Fibroblast of villous mesenchyme (primary cell): ENCODE results near the gene FAM89B. TPM values are rescaled to one million over a fixed set of nuclear protein-coding genes. Genes with fewer than 3 reads are reported as not detected.

Source experiments
- DNase-seq: peaks from one replicate; pipeline ENCODE4 v3.0.0-alpha.2; 2010; ENCODE audit warnings: low read depth
- H3K4me3 ChIP-seq: 2 replicates; pipeline ENCODE4 v1.5.1; 2011; ENCODE audit warnings: low read depth, mild to moderate bottlenecking, low read length
- CTCF ChIP-seq: IDR thresholded peaks from 2 replicates; pipeline ENCODE4 v1.5.1; 2012; ENCODE audit warnings: low read depth, mild to moderate bottlenecking, low read length; ENCODE audit not compliant: insufficient read depth
- total RNA-seq: library from RNA; depleted of rRNA; stranded (reverse); fragments of >200 nt; gene quantifications from 2 replicates; pipeline ENCODE4 v1.2.3, GENCODE V29; 2012

FAM89B gene
- total RNA-seq, 1 donor, result 19.0 TPM

DNA sequence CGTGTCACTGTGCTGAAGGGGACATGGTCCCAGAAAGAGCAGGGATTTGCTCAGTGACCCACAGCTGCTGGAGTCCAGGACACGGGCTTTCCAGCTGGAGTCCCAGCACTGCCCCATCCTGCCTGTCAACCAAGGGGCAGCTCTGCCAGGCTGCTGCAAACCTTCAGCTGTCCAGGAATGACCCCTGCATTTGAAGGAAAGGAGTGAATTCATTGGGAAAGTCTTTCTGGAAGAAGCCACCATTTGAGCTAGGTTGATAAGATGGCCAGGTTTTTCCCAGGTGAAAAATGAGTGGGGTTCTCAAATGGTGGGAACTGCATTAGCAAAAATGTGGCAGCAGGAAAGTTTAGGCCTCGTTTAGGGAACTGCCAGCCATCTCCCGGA lies 13.9 kb downstream of the FAM89B start:
- TF ChIP-seq CTCF, result no peak
- DNase-seq, result no peak
- no peak overlapping the region for H3K4me3 ChIP-seq

DNA sequence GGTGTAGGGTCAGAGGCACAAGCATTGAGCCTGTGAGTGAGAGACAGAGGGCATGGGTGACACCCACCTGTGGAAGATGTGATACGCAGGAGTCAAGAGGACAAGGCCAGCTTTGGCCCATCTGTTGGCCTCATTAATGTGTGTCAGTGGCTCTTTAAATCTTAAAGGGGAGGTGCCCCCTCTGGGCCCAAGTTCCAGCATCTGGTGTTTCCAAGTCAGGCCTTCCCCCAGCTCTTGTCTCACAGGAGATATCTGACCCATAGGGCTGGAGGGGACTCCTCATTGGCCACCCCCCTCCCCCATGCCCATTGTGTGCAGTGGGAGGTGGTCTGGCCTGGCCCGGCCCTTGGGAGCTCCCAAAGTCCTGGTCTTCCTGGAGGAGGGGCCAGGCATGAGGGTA lies 14.3 kb downstream of the FAM89B start:
- no peak for TF ChIP-seq CTCF
- no peak overlapping the region for H3K4me3 ChIP-seq
- peak; percentile 88 for DNase-seq

- TF ChIP-seq CTCF, result peak; percentile 71
- no peak overlapping the region for H3K4me3 ChIP-seq
- peak; percentile 73 for DNase-seq
Measured at GRCh38 chr11:65588199-65589054, 16.1 kb downstream of the FAM89B start.

- no peak for TF ChIP-seq CTCF
- no peak overlapping the region for H3K4me3 ChIP-seq
- DNase-seq, result no peak
Measured at GRCh38 chr11:65589444-65590239, 17.3 kb downstream of the FAM89B start.

DNA sequence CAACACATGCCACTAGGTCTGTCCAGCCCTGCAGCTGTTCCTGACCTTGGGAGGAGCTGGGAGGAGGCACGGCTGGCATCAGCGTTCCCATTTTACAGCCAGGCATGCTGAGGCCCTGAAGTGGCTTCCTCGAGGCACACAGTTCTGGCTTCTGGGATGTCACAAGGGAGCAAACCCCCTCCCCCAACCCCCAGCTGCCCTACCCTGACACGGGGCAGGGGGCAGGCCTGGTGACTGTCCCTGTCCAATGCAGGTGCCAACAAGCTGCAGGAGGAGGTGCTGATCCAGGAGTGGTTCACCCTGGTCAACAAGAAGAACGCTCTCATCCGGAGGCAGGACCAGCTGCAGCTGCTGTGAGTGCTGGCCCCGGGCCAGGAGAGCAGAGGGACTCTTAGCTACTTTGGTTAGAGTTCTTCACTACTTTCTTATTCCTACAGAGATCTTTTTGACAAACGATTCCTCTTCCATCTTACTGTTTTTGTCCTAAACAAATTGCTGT lies 18.0 kb downstream of the FAM89B start:
- no peak overlapping the region for H3K4me3 ChIP-seq
- DNase-seq, result peak; percentile 26
- no peak for TF ChIP-seq CTCF

GRCh38 chr11:65591939-65592857 lies 19.9 kb downstream of the FAM89B start:
- no peak overlapping the region for H3K4me3 ChIP-seq
- DNase-seq, result no peak
- no peak for TF ChIP-seq CTCF
